ENCODE data around the gene ZKSCAN7. TPM values are rescaled to one million over a fixed set of nuclear protein-coding genes. Genes with fewer than 3 reads are reported as not detected.

The ZKSCAN7 gene
- total RNA-seq, 1 experiment from 2014 or later: not detected

DNA sequence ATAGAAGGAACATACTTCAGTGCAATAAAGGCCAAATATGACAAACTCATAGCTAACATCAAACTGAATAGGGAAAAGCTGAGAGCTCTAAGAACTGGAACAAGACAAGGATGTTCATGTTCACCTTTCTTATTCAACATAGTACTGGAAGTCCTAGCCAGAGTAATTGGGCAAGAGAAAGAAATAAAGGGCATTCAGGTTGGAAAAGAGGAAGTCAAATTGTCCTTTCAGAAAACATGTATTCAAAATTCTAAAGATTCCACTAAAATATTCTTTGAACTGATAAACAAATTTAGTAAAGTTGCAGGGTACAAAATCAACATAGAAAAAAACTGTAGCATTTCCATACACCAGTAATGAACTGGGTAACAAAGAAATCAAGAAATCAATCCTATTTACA lies 57.7 kb downstream of the ZKSCAN7 start:
- H3K9me3 ChIP-seq (ENCODE audit: low read length): no peaks in the 10 kb centered on the region

More for the DNA sequence above, 57.7 kb downstream of the ZKSCAN7 start:
- ATAC-seq (no peak), DNase-seq (no peak)
- Histone ChIP-seq H3K4me3 (ENCODE audit: low read length) (no peak overlapping the region), H3K4me2 (ENCODE audit: low read length) (no peak overlapping the region), H3K79me2 (ENCODE audit: low read length) (no peaks in the 10 kb centered on the region), H4K20me1 (ENCODE audit: low read length) (no peaks in the 10 kb centered on the region), H3K4me1 (ENCODE audit: insufficient read depth, low read length) (no peaks in the 10 kb centered on the region), H3K27me3 (ENCODE audit: low read length) (no peaks in the 10 kb centered on the region), H3K9me2 (replicated peaks; ENCODE audit: low read length) (no peaks in the 10 kb centered on the region), H2AFZ (ENCODE audit: low read length) (no peak overlapping the region), H3K9ac (ENCODE audit: low read length) (no peak overlapping the region), H3K36me3 (ENCODE audit: low read depth, low read length) (no peaks in the 10 kb centered on the region), H3F3A (ENCODE audit: low read length, unreplicated experiment) (no peaks in the 10 kb centered on the region), H3K27ac (ENCODE audit: low read length) (no peak overlapping the region)
- CTCF ChIA-PET: no interaction called here
- intact Hi-C loops (cut with micrococcal nuclease): no loop called here
- BruUV-seq (replicated peaks): no TSS peak
- TF ChIP-seq, protein P1, sequence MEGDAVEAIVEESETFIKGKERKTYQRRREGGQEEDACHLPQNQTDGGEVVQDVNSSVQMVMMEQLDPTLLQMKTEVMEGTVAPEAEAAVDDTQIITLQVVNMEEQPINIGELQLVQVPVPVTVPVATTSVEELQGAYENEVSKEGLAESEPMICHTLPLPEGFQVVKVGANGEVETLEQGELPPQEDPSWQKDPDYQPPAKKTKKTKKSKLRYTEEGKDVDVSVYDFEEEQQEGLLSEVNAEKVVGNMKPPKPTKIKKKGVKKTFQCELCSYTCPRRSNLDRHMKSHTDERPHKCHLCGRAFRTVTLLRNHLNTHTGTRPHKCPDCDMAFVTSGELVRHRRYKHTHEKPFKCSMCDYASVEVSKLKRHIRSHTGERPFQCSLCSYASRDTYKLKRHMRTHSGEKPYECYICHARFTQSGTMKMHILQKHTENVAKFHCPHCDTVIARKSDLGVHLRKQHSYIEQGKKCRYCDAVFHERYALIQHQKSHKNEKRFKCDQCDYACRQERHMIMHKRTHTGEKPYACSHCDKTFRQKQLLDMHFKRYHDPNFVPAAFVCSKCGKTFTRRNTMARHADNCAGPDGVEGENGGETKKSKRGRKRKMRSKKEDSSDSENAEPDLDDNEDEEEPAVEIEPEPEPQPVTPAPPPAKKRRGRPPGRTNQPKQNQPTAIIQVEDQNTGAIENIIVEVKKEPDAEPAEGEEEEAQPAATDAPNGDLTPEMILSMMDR (conservative IDR thresholded peaks at IDR 0.05; ENCODE audit: low read depth, low read length): no peak
- no peak for TF ChIP-seq EZH2 (IDR thresholded peaks at IDR 0.05; ENCODE audit: low read length, unreplicated experiment)
- no peak for TF ChIP-seq EZH2phosphoT487 (IDR thresholded peaks at IDR 0.05; ENCODE audit: borderline replicate concordance, low read length)
- POLR2A ChIA-PET (ENCODE audit: unreplicated experiment): interaction anchor here (0.7 kb wide), 1 partner anchor 1926 kb away, joined by 3 read pairs; no protein-coding TSS in a partner anchor

Other genes with a start within 250 kb of the ZKSCAN7 start
- 19.1 and 20.2 TPM in 2 replicates for gene TCAIM, start 216.4 kb upstream of the ZKSCAN7 start, total RNA-seq (2014; rRNA removed)
- 7.7 and 8.2 TPM in 2 replicates for gene ZNF445, start 77.5 kb upstream of the ZKSCAN7 start, total RNA-seq (2014; rRNA removed)
- gene ZNF660, start 29.8 kb downstream of the ZKSCAN7 start, total RNA-seq (2014; rRNA removed): not detected in 2 replicates
- 9.6 and 10.4 TPM in 2 replicates for gene ZNF197, start 69.8 kb downstream of the ZKSCAN7 start, total RNA-seq (2014; rRNA removed)
- 12.0 and 12.4 TPM in 2 replicates for gene ZNF35, start 93.5 kb downstream of the ZKSCAN7 start, total RNA-seq (2014; rRNA removed)
- not detected in 2 replicates for gene ZNF502, start 157.5 kb downstream of the ZKSCAN7 start, total RNA-seq (2014; rRNA removed)
- gene ZNF501, start 174.4 kb downstream of the ZKSCAN7 start, total RNA-seq (2014; rRNA removed): not detected in 2 replicates
- gene KIAA1143, start 206.4 kb downstream of the ZKSCAN7 start, total RNA-seq (2014; rRNA removed): 16.5 and 20.4 TPM in 2 replicates
- 19.1 and 31.8 TPM in 2 replicates for gene KIF15, start 206.6 kb downstream of the ZKSCAN7 start, total RNA-seq (2014; rRNA removed)

Measured in PC-3 (cell line).